Measurements from ENCODE around the gene NLRP10.
"Not testable (repeated sequence)": the region's sequence is repeated elsewhere in the genome, so short reads cannot be mapped to it uniquely, and the experiment has no call there.

Gene NLRP10, protein sequence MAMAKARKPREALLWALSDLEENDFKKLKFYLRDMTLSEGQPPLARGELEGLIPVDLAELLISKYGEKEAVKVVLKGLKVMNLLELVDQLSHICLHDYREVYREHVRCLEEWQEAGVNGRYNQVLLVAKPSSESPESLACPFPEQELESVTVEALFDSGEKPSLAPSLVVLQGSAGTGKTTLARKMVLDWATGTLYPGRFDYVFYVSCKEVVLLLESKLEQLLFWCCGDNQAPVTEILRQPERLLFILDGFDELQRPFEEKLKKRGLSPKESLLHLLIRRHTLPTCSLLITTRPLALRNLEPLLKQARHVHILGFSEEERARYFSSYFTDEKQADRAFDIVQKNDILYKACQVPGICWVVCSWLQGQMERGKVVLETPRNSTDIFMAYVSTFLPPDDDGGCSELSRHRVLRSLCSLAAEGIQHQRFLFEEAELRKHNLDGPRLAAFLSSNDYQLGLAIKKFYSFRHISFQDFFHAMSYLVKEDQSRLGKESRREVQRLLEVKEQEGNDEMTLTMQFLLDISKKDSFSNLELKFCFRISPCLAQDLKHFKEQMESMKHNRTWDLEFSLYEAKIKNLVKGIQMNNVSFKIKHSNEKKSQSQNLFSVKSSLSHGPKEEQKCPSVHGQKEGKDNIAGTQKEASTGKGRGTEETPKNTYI
- 0 reads per million in 4 donors for total RNA-seq

DNA sequence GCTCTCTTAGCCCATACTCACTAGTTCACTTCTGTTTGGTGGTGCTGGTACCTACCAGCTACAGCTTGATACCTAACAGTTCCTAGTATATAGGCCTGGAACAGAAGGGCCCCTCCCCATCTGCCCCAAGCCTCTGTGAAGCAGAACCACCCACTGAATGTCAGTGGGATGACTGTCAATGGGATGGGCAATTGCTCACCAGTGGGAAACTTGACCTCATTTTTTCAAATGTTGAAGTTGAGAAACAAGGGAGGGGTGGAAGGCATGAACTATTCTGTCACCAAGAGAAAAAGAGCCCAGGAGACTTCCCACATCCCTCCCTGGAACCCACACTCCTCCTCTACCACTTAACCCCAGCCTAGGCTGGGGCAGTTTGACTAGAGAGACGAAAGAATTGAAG, at the start of gene NLRP10:
NLRP10 (minus strand) TSS at position 62 of the 400 bp plus-strand sequence. CDS start 1,952 bp downstream, outside the sequence.
- no peak for DNase-seq

DNA sequence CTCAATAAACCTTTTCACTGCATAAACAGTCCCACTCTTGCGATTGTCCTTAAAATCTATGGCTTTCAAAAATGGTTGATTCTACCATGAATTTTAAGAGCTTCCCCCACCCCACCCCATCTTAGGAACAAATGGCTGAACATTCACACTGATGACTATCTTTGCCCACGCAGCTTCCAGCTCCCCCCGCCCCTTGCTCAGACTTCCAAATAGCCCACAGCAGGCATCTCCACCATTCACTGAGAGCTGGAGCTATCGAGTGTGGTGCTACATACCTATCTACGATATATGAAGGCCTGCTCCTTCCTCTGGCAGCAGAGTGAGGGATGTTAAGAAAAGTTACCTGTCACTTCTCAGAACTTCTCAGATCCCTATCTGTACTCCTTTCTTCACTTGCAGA, 48.6 kb upstream of the NLRP10 start:
- DNase-seq, result no peak

DNA sequence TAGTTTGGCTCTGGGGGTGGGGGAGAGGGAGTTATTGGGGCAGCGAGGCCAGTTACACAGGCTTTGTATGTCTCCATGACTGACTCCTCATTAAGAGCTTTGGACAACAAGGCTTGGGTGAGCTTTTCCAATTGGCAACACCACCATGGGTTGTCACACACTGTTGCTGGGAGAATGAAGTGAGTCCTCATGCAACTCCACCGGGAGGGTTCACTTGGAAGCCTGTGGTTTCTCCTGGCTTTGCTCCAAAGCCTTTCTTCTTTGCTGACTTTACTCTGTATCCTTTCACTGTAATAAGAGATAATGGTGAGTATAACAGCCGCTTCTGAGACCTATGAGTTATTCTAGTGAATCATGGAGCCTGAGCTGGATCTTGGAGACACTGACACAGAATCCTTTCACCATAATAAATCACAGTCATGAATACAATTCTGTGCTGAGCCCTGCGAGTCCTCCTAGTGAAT, 46.8 kb upstream of the NLRP10 start:
- DNase-seq, result no peak

DNA sequence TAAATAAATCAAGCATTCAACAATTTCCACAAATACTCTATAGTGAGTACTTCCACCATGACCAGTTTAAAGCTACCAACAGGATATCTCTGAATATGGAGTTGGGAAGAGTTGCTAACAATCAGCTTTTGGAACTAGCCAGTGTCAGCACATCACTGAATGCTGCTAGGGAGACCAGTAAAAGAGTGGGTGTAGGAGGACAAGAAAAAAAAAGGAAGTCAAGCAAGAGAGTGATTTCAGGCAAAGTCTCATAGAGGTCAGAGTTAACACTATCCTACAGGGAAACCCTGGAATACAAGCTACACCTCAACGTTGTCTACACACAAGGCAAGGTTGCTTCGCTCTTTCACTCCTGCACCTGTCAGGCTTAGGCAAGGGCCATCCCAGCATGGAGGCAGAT, 46.1 kb upstream of the NLRP10 start:
- no peak for DNase-seq

DNA sequence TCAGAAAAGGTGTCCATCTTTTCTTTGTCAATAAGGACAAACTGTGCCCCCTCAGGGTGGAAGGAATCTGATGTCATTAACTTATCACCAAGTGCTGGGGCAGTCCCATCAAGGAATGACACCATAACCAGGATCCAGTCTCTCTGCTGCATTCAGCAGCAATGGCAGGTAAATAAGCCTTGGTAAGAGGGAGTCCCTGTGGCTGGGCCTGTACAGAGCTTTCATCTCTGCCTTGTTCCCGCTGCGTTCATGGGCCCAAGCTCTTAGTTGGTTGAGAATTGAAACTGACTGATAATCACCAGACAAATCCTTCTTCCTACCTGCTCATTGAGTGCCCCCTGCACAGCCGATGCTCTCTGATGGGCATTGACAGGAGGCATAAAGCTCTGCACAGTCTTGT, 44.6 kb upstream of the NLRP10 start:
- DNase-seq, result no peak

DNA sequence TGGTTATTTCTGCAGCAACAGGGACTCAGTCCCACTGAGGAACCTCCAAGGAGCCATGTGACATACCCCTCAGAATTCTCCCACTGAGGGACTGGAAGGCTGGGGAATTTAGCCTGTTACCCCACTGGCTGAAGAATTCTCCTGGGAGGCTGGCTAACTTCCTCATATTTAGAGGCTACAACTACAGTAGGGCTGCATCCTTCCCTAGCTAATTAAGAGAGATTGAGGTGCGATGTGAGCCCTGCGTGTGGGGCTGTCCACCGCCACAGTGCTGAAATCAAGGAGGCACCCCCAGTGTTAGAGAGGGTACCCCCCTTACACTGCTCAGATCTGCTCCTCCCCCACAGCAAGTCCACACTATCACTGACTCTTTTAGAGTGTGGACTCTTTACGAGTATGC, 43.0 kb upstream of the NLRP10 start:
- DNase-seq, result no peak

DNA sequence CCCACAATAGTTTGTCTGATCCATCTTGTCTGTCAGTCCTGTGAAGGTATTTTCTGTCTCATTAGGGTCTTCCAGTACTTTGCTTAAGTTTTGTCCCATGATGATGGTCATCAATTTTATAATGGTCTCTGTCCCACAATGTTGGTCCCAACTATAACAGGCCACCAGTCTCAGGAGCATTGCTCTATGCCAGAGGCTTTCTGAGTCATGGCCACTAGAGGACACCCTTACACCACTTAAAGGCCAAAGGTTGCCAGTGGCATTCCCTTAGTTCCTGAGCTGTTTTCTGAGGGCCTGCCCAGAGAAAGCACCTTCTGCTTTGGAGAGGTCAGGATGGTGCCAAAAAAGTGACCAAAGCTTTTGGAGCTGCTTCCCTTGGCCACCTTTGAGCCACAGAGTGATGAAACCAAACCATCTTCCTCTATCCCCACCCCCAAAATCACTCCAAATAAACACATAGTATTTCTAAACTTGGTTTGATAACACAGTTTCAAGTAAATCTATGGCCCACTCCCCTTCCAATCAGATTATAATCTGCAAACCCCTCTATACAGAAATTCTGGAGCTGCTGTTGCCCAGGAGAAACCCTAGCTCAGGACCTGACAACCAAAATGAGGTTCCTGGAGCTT, 41.2 kb upstream of the NLRP10 start:
- peak in 4 of 5 donors; percentile 13 to 34 (median 25) for DNase-seq

DNA sequence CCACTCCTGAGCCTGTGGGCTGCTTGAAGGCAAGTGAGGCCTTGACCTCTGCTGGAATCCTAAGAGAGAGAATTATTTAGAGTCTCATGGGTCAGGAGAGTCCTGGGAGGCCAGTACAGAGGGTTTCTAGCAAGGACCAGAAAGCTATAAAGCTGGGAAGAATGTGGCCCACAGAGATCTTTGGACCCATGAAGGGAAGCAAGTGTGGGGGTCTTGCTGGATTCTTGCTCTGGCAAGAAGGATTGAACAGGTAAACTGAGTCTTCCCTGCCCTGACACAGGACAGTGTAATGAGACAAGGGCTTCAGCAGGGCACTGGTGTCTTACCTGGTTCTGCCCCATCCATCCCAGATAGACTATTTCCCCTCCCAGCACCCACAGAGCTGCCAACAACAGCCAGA, 40.3 kb upstream of the NLRP10 start:
- DNase-seq, result no peak

DNA sequence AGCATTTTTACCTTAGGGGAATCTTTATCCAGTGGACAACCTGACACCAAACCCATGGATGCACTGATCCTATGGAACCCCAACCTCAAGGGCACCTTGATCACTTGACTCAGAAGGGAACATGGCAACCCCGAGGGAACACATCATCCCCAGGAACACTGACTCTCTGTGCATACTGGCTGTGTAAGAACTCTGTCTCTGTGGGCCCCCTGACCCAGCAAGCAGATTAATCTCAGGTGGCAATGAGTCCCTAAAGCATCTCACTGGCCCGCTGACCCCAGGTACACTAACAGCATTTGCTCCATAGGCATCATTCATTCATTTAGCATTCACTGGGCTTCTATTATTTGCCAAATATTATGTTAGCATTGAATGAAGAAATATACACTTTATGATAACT, 38.8 kb upstream of the NLRP10 start:
- DNase-seq, result no peak

DNA sequence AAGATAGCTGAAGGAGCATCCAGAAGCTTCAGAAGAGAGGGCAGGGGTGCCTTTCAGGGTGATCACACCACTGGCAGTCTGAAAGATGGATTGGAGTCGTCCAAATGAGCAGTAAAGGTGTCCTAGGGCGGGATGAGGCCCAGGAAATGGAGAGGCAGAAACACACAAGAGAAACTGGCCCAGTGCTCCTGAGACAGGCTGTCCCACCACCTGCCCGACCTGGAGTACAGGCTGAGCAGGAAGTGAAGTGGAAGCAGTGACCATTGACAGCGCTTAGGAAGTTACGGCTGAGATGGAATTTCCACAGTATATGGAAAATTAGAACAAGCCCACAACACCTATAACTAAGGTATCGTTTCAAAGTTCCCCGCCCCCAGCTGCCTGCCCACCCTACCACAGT, 37.9 kb upstream of the NLRP10 start:
- no peak for DNase-seq

DNA sequence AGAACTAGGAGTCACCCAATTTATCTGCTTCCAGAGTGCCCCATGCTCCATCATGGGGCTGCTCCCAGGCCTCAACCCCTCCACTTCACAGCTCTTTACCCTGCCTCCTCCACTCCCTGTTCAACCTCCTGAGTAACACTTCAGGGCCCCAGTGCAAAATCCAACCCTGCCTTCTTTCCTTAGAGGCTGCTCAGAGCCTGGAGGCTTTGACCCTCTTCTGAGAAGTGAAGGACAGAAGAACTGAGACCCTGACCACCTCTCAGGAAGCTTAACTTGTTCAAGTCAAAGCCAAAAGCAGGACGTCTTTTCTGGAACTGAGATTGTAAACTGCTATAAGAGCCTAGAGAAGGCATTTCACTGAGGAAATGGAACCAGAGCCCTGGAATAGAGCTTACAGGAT, 37.4 kb upstream of the NLRP10 start:
- DNase-seq, result no peak

DNA sequence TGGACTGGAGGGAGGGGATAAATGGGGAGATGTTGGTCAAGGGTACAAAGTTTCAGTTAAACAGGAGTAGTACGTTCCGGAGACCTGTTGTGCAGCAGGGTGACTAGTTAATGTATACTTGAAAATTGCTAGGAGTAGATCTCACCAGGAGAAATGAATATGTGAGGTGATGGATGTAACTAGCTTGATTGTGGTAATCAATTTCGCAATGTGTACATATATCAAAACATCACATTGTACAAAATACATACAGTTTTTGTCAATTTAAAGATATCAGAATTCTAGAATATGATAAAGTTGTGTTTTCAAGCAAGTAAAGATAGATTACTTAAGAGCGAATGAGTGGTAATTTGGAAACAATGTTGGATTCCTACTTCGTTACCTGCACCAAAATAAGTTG, 35.1 kb upstream of the NLRP10 start:
- DNase-seq, result no peak

DNA sequence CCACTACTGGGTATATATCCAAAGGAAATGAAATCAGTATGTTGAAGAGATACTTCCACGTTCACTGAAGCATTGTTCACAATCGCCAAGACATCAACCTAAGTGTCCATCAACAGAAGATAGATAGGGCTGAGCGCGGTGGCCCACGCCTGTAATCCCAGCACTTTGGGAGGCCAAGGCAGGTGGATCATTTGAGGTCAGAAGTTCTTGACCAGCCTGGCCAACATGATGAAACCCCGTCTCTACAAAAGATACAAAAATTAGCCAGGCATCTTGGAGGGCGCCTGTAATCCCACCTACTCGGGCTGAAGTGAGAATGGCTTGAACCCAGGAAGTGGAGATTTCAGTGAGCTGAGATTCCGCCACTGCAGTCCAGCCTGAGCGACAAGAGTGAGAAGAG, 34.5 kb upstream of the NLRP10 start:
- no peak for DNase-seq

DNA sequence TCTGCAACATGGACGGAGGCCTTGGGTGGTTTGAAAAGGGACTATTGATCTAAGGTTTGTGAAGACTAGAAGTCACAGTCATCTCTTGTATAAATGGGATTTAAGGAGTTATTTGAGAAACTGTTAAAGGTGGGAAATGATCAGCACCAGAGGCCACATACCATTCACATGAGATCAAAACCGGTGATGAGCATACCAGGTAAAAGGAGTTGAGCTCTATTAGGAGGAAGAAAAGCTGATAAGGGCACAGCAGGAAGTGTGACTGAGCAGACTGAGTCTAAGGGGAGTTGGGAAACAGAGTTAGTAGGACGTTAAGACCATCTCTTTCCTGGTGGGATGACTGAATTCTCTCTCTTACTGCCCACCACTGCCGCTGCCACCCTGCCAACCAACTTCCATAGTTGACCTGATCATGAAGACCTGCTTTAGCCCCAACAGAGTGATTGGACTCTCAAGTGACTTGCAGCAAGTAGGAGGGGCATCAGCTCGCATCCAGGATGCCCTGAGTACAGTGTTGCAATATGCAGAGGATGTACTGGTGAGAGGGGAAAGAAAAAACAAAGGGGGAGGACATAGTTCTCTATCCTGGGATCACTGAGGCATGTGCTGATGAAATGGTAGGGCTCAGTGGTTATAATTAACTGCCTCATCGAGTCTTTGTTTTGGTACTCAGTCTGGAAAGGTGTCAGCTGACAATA, 29.5 kb upstream of the NLRP10 start:
- DNase-seq, result no peak

DNA sequence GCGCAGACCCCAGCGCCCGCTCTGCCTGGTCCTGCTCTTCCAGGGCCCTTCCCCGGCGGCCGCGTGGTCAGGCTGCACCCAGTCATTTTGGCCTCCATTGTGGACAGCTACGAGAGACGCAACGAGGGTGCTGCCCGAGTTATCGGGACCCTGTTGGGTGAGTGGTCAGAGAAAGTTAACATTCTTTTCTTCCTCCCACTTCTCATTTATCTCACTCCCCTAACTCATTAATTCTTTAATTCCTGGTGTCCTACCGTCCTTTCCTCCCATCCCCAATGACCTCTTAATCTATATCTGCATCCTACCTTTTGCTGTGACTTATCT, 22.3 kb upstream of the NLRP10 start:
- DNase-seq, result not testable (repeated sequence)

DNA sequence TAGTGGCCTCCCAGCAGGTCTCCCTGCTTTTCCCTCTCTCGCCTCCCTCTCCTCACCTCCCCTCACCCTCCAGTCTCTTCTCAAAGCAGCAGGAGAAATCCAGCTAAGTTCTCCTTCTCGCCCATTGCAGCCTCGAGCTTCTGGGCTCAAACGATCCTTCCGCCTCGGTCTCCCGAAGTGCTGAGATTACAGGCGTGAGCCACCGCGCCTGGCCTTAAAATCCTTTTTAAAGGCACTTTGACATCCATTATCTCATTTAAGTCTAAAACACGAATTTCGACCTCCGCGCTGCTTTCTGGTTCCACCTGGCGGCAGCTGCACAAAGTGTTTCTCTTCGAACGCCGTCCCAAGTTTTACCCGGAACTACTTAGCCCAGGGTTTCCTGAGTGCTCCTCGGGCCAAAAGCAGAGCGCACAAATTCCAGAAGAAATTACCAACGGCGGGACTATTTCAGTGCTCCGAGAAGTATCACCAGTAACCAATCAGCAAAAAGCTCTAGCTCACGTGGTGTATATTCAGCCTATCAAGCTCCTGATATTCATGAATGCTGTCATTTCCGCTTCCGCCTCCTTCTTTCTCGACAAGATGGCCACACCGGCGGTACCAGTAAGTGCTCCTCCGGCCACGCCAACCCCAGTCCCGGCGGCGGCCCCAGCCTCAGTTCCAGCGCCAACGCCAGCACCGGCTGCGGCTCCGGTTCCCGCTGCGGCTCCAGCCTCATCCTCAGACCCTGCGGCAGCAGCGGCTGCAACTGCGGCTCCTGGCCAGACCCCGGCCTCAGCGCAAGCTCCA, 21.7 kb upstream of the NLRP10 start, which contains the start of gene EIF3F:
EIF3F (plus strand) TSS at position 570 of the 792 bp plus-strand sequence; CDS start at position 586, 16 bp downstream.
- peak; percentile 76 to 98 (median 89) for DNase-seq

DNA sequence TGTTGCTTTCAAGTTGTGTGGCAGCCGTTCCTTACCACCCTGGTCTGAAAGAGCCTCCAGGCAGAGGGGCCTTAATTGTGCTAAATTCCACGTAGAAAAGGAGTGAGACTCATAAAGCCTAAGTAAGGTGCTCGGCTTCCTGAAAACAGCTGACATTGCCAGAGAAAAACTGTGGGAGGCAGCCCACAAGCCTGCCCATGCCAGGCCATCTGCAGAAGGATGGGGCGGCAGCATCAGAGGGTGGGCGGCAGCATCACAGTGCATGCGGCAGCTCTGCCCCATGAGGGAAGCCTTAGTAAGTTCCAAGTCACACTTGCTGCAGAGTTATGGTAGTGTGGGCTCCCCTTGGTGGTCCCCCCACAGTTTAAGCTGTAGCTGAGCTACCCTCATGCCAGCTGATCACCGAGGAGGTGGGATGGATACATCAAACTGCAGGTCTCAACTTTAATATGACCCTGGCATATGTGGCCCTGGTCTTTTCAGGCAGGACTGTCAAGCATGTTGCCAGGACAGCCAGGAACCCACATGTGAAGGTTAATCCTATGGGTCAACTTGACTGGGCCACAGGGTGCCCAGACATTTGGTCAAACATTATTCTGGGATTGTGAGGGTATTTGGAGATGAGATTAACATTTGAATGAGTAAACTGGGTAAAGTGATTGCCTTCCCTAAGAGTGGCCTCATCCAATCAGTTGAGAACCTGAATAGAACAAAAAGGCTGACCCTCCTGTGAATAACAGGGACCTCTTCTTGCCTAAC, 18.8 kb upstream of the NLRP10 start:
- no peak for DNase-seq

DNA sequence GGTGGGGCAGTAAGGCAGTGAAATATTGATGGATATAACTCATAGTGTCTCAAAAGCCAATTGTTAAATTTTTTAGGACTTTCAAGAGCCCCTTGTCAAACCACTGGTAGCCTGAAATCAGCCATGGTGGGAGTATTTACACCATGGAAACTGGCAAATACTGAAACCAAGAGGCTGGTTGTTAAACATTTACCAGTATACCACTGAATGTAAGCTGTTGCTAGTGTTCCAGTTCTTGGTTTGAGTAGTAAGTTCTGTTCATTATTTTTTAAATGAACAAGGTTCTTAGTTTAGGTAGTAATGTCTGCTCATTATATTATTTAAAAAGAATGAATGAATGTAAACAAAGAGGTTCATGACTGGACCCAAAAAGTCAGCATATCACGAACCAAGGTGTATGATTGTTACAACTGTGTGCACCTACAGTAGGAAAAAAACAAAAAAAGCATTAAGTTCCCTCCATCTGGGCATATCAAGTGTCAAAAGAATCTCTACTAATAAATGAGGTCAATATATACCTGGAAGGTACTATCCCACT, 17.4 kb upstream of the NLRP10 start:
- DNase-seq, result no peak

DNA sequence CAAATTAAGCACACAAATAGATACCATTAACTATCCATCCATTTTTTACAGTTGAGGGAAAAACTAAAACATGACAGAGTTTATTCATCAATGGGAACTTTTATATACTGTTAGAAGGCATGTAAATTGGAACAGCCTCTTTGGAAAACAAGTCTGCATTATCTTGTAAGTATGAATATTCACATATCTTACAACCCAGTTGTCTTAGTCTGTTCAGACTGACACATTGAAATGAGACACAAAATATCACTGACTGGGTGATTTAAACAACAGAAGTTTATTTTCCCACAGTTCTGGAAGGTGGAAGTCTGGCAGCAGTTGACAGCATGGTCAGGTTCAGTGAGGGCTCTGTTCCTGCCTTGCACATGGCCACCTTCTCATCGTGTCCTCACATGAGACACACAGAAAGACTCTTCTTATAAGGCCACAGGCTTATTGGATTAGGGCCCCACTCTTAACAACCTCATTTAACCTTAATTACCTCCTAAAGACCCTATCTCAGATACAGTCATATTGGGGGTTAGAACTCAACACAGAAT, 16.4 kb upstream of the NLRP10 start:
- DNase-seq, result no peak

DNA sequence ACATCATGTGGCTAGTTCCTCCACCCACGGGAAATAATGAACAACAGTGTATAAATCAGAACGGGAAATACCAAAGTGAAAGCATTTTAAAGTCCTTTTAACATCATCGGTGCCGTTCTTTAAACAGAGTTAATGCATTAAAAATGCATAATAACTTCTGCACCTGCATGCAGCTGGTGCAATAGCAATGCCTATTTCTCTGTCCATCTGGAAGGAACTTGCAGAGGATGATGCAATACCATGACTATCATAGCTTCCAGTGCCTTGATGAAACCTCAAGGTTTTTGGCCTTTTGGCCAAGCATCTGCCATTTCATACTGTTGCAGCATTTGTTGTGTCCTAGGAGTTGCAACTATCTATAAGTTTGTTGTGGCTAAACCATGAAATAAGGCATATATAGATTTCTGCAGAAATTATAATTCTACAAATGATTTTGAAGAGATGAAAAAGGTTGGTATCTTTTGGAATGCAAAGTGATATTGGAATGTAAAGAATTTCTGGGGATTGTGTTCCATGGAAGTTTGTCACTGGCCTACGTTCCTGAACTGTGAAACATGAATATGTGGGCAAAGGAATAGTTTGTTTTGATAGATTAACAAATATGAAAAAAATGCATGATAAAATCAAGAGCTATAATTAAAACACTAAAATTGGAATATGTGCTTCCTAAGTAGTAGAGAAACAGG, 12.1 kb upstream of the NLRP10 start:
- DNase-seq, result no peak
